ENCODE data around the gene PLEKHO2. TPM values are rescaled to one million over a fixed set of nuclear protein-coding genes. Genes with fewer than 3 reads are reported as not detected.

Gene PLEKHO2
- total and polyA plus RNA-seq, 2 experiments from 2014 or later = 12.7 to 15.1 TPM

GRCh38 chr15:64915518-64916227 is 74.0 kb downstream of the PLEKHO2 start:
- H4K20me1 ChIP-seq (ENCODE audit: insufficient read depth, poor library complexity, severe bottlenecking) = no peaks in the 10 kb centered on the region
- H3K9me2 ChIP-seq (replicated peaks; ENCODE audit: insufficient read depth) = no peaks in the 10 kb centered on the region
- H3K4me3 ChIP-seq = no peak overlapping the region
- no peak overlapping the region for H2AFZ ChIP-seq
- H3K27ac ChIP-seq = no peak overlapping the region
- H3K9me3 ChIP-seq (ENCODE audit: low read depth) = no peaks in the 10 kb centered on the region
- WGBS (ENCODE audit: low lambda C conversion rate, missing lambda C conversion rate) = 57% methylated on average over 13 of the region's 13 CpGs
- no peak for DNase-seq (ENCODE audit: low spot score)
- no peaks in the 10 kb centered on the region for H3K4me1 ChIP-seq (ENCODE audit: insufficient read depth)
- H3K4me2 ChIP-seq = no peak overlapping the region
- H3K36me3 ChIP-seq (replicated peaks; ENCODE audit: insufficient read depth, low read depth) = no peaks in the 10 kb centered on the region
- no peaks in the 10 kb centered on the region for H3K79me2 ChIP-seq
- no peak for TF ChIP-seq EZH2phosphoT487 (IDR thresholded peaks at IDR 0.05; ENCODE audit: low read depth, severe bottlenecking, unreplicated experiment)
- no peak for TF ChIP-seq CTCF (IDR thresholded peaks at IDR 0.05; ENCODE audit: poor library complexity)
- no peak for TF ChIP-seq EZH2 (IDR thresholded peaks at IDR 0.05; ENCODE audit: borderline replicate concordance)
- H3K27me3 ChIP-seq = no peaks in the 10 kb centered on the region

DNA sequence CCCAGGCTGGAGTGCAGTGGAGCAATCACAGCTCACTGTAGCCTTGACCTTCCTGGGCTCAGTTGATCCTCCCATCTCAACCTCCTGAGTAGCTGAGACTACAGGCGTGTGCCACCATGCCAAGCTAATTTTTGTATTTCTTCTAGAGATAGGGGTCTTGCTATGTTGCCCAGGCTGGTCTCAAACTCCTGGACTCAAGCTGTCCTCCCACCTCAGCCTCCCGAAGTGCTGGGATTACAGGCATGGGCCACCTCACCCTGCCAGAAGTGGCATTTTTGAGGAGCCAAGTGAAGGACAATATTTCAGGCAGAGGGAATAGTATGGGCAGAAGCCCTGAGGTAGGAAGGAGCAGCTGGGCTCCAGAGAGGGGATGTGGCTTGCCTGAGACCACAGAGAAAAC is 74.7 kb downstream of the PLEKHO2 start:
- Histone ChIP-seq H3K79me2 (no peaks in the 10 kb centered on the region), H3K4me2 (no peak overlapping the region), H3K9me3 (ENCODE audit: low read depth) (no peaks in the 10 kb centered on the region), H3K4me1 (ENCODE audit: insufficient read depth) (no peaks in the 10 kb centered on the region), H3K4me3 (no peak overlapping the region), H3K36me3 (replicated peaks; ENCODE audit: insufficient read depth, low read depth) (no peaks in the 10 kb centered on the region), H3K27ac (no peak overlapping the region), H3K27me3 (no peaks in the 10 kb centered on the region), H2AFZ (no peak overlapping the region), H4K20me1 (ENCODE audit: insufficient read depth, poor library complexity, severe bottlenecking) (no peaks in the 10 kb centered on the region), H3K9me2 (replicated peaks; ENCODE audit: insufficient read depth) (no peaks in the 10 kb centered on the region)
- no peak for TF ChIP-seq CTCF (IDR thresholded peaks at IDR 0.05; ENCODE audit: poor library complexity)
- TF ChIP-seq EZH2 (IDR thresholded peaks at IDR 0.05; ENCODE audit: borderline replicate concordance) = no peak
- TF ChIP-seq EZH2phosphoT487 (IDR thresholded peaks at IDR 0.05; ENCODE audit: low read depth, severe bottlenecking, unreplicated experiment) = no peak
- DNase-seq (ENCODE audit: low spot score) = no peak
- 89% methylated on average over 2 of the region's 2 CpGs for WGBS (ENCODE audit: low lambda C conversion rate, missing lambda C conversion rate)

- WGBS (ENCODE audit: low lambda C conversion rate, missing lambda C conversion rate) = 94% methylated on average over 9 of the region's 9 CpGs
These were observed 75.5 kb downstream of the PLEKHO2 start for GRCh38 chr15:64917211-64917610.

More at GRCh38 chr15:64917211-64917610, 75.5 kb downstream of the PLEKHO2 start:
- H3K9me2 ChIP-seq (replicated peaks; ENCODE audit: insufficient read depth) = no peaks in the 10 kb centered on the region
- no peaks in the 10 kb centered on the region for H3K27me3 ChIP-seq
- no peak overlapping the region for H3K4me2 ChIP-seq
- no peak overlapping the region for H3K27ac ChIP-seq
- H3K79me2 ChIP-seq = no peaks in the 10 kb centered on the region
- H3K4me3 ChIP-seq = no peak overlapping the region
- no peaks in the 10 kb centered on the region for H3K9me3 ChIP-seq (ENCODE audit: low read depth)
- no peaks in the 10 kb centered on the region for H3K4me1 ChIP-seq (ENCODE audit: insufficient read depth)
- H3K36me3 ChIP-seq (replicated peaks; ENCODE audit: insufficient read depth, low read depth) = no peaks in the 10 kb centered on the region
- no peak overlapping the region for H2AFZ ChIP-seq
- DNase-seq (ENCODE audit: low spot score) = no peak
- TF ChIP-seq EZH2phosphoT487 (IDR thresholded peaks at IDR 0.05; ENCODE audit: low read depth, severe bottlenecking, unreplicated experiment) (no peak), CTCF (IDR thresholded peaks at IDR 0.05; ENCODE audit: poor library complexity) (no peak), EZH2 (IDR thresholded peaks at IDR 0.05; ENCODE audit: borderline replicate concordance) (no peak)
- H4K20me1 ChIP-seq (ENCODE audit: insufficient read depth, poor library complexity, severe bottlenecking) = no peaks in the 10 kb centered on the region

Other genes starting within 250 kb of the PLEKHO2 start
- gene RBPMS2, start 66.3 kb upstream of the PLEKHO2 start, total RNA-seq = 0.27 and 1.2 TPM in 2 replicates
- 17.0 and 18.0 TPM in 2 replicates for gene RBPMS2, start 66.3 kb upstream of the PLEKHO2 start, polyA plus RNA-seq
- 0.76 and 1.5 TPM in 2 replicates for gene PIF1, start 16.3 kb upstream of the PLEKHO2 start, total RNA-seq
- 3.3 and 3.8 TPM in 2 replicates for gene PIF1, start 16.3 kb upstream of the PLEKHO2 start, polyA plus RNA-seq
- 1.8 and 3.6 TPM in 2 replicates for gene ANKDD1A, start 70.0 kb downstream of the PLEKHO2 start, total RNA-seq
- 5.8 and 6.1 TPM in 2 replicates for gene ANKDD1A, start 70.0 kb downstream of the PLEKHO2 start, polyA plus RNA-seq
- 86.4 and 111 TPM in 2 replicates for gene SPG21, start 148.0 kb downstream of the PLEKHO2 start, total RNA-seq
- gene SPG21, start 148.0 kb downstream of the PLEKHO2 start, polyA plus RNA-seq = 138 and 149 TPM in 2 replicates
- 15.4 and 18.2 TPM in 2 replicates for gene MTFMT, start 187.7 kb downstream of the PLEKHO2 start, total RNA-seq
- gene MTFMT, start 187.7 kb downstream of the PLEKHO2 start, polyA plus RNA-seq = 16.8 TPM in 2 replicates
- 6.5 and 8.8 TPM in 2 replicates for gene SLC51B, start 203.5 kb downstream of the PLEKHO2 start, total RNA-seq
- 5.8 and 8.6 TPM in 2 replicates for gene SLC51B, start 203.5 kb downstream of the PLEKHO2 start, polyA plus RNA-seq
- gene RASL12, start 226.1 kb downstream of the PLEKHO2 start, total RNA-seq = 6.4 and 6.5 TPM in 2 replicates
- 4.6 and 5.1 TPM in 2 replicates for gene RASL12, start 226.1 kb downstream of the PLEKHO2 start, polyA plus RNA-seq
- not detected in 2 replicates for gene KBTBD13, start 234.8 kb downstream of the PLEKHO2 start, total RNA-seq
- gene KBTBD13, start 234.8 kb downstream of the PLEKHO2 start, polyA plus RNA-seq = 0.10 and 0.56 TPM in 2 replicates

All from hepatocyte (in vitro differentiated cells).